IMR-90 (cell line): ENCODE measurements around the gene FBXL13. TPM values are rescaled to one million over a fixed set of nuclear protein-coding genes. Genes with fewer than 3 reads are reported as not detected.

ENCODE experiments used
- ATAC-seq: fragments of 200-7000 bp; cut with Tn5 transposase; 2 replicates; pipeline ENCODE4 v1.9.1; 2020; ENCODE audit warnings: low read depth, mild to moderate bottlenecking, moderate library complexity
- BruUV-seq: library from RNA; stranded (reverse); fragments of 400-500 nt; replicated peaks from 2 replicates; lab custom pipeline; 2021; lab: Mats Ljungman, UMichigan
- CTCF ChIA-PET: fragments of 300-600 bp; formaldehyde crosslinking; extraction: SDS; loops from one replicate; lab custom pipeline; 2021; ENCODE audit warnings: antibody characterized with exemption; lab: Yijun Ruan, JAX
- POLR2A ChIA-PET: fragments of 300-600 bp; sonication (Branson Sonifier 250); formaldehyde crosslinking; loops from one replicate; lab custom pipeline; 2022; ENCODE audit warnings: antibody characterized with exemption; ENCODE audit not compliant: unreplicated experiment; lab: Charles Lee
- DNase-seq: peaks from one replicate; pipeline ENCODE4 v3.0.0; 2013
- H2AFZ ChIP-seq: replicated peaks from 2 replicates; pipeline ENCODE3; 2013; ENCODE audit warnings: low read length, mild to moderate bottlenecking; ENCODE audit not compliant: poor library complexity
- H2AK5ac ChIP-seq: 2 replicates; pipeline ENCODE4 v1.6.1; 2013; ENCODE audit warnings: low read depth, low read length, inconsistent platforms
- H2AK9ac ChIP-seq: replicated peaks from 2 replicates; pipeline ENCODE3; 2013; ENCODE audit warnings: mild to moderate bottlenecking, low read depth, low read length, moderate library complexity; ENCODE audit not compliant: poor library complexity
- H2BK120ac ChIP-seq: 2 replicates; pipeline ENCODE4 v1.6.1; 2013; ENCODE audit warnings: low read depth, low read length, inconsistent platforms
- H2BK15ac ChIP-seq: 3 replicates; pipeline ENCODE4 v1.6.1; 2013; ENCODE audit warnings: low read depth, low read length, inconsistent platforms
- H2BK20ac ChIP-seq: 2 replicates; pipeline ENCODE4 v1.6.1; 2013; ENCODE audit warnings: low read depth, mild to moderate bottlenecking, inconsistent platforms, low read length, moderate library complexity
- H2BK5ac ChIP-seq: 2 replicates; pipeline ENCODE4 v1.6.1; 2013; ENCODE audit warnings: mild to moderate bottlenecking, low read depth, low read length, inconsistent platforms; ENCODE audit not compliant: poor library complexity, severe bottlenecking
- H3K14ac ChIP-seq: replicated peaks from 2 replicates; pipeline ENCODE4 v1.6.1; 2013; ENCODE audit warnings: low read depth, low read length, inconsistent platforms
- H3K18ac ChIP-seq: 2 replicates; pipeline ENCODE4 v1.6.1; 2013; ENCODE audit warnings: low read depth, low read length, control low read depth
- H3K23ac ChIP-seq: 2 replicates; pipeline ENCODE4 v1.6.1; 2013; ENCODE audit warnings: low read depth, low read length, inconsistent platforms
- H3K27ac ChIP-seq: 2 replicates; pipeline ENCODE4 v1.5.1; 2013; ENCODE audit warnings: mild to moderate bottlenecking, control low read depth, low read length; ENCODE audit not compliant: insufficient read depth
- H3K27me3 ChIP-seq: 2 replicates; pipeline ENCODE4 v1.6.1; 2013; ENCODE audit warnings: low read length; ENCODE audit not compliant: control insufficient read depth, insufficient read depth
- H3K36me3 ChIP-seq: 2 replicates; pipeline ENCODE4 v1.6.1; 2013; ENCODE audit warnings: low read length, mixed read lengths; ENCODE audit not compliant: control insufficient read depth, insufficient read depth
- H3K4ac ChIP-seq: 2 replicates; pipeline ENCODE4 v1.6.1; 2013; ENCODE audit warnings: low read depth, low read length, inconsistent platforms
- H3K4me1 ChIP-seq: 2 replicates; pipeline ENCODE4 v1.6.1; 2013; ENCODE audit warnings: low read length, mixed read lengths; ENCODE audit not compliant: control insufficient read depth, insufficient read depth
- H3K4me2 ChIP-seq: 2 replicates; pipeline ENCODE4 v1.6.1; 2013; ENCODE audit warnings: low read depth, mild to moderate bottlenecking, control low read depth, low read length, moderate library complexity
- H3K4me3 ChIP-seq: 2 replicates; pipeline ENCODE4 v1.5.1; 2013; ENCODE audit warnings: low read depth, mild to moderate bottlenecking, control low read depth, low read length, moderate library complexity; ENCODE audit not compliant: insufficient read depth
- H3K56ac ChIP-seq: 2 replicates; pipeline ENCODE4 v1.6.1; 2013; ENCODE audit warnings: low read length, inconsistent platforms; ENCODE audit not compliant: insufficient read depth; ENCODE audit errors: extremely low read depth
- H3K79me1 ChIP-seq, 2 experiments: 2 replicates each; pipeline ENCODE4 v1.6.1; 2013; ENCODE audit warnings: low read length in 2 of 2, inconsistent platforms in 1 of 2, low read depth in 1 of 2
- H3K9ac ChIP-seq: 2 replicates; pipeline ENCODE4 v1.6.1; 2013; ENCODE audit warnings: low read depth, low read length, control low read depth
- H3K9me1 ChIP-seq: 2 replicates; pipeline ENCODE4 v1.6.1; 2013; ENCODE audit warnings: low read length, inconsistent platforms; ENCODE audit not compliant: insufficient read depth
- H3K9me3 ChIP-seq: 2 replicates; pipeline ENCODE4 v1.6.1; 2013; ENCODE audit warnings: low read length; ENCODE audit not compliant: control insufficient read depth, insufficient read depth
- H4K20me1 ChIP-seq: 2 replicates; pipeline ENCODE4 v1.6.1; 2013; ENCODE audit warnings: low read length, inconsistent platforms; ENCODE audit not compliant: insufficient read depth
- H4K5ac ChIP-seq: 2 replicates; pipeline ENCODE4 v1.6.1; 2013; ENCODE audit warnings: mild to moderate bottlenecking, low read depth, low read length, control low read depth
- H4K8ac ChIP-seq, 2 experiments: 2 replicates each; pipeline ENCODE4 v1.6.1; 2013; ENCODE audit warnings: low read depth in 2 of 2, low read length in 2 of 2, control low read depth in 1 of 2, inconsistent platforms in 1 of 2
- H4K91ac ChIP-seq: 2 replicates; pipeline ENCODE4 v1.6.1; 2013; ENCODE audit warnings: low read depth, low read length, inconsistent platforms; ENCODE audit not compliant: insufficient read depth
- CEBPB ChIP-seq: IDR thresholded peaks from 2 replicates; pipeline ENCODE4 v1.6.1; 2012; ENCODE audit warnings: low read depth, low read length, improper control_type of control experiment
- MAFK ChIP-seq: IDR thresholded peaks from 2 replicates; pipeline ENCODE4 v1.6.1; 2012; ENCODE audit warnings: low read depth, low read length, improper control_type of control experiment
- WGBS, 2 experiments: methylation state at CpG; one replicate each; pipeline versions ENCODE4 v1.1.5 to v1.1.7; 2013; ENCODE audit warnings: missing lambda C conversion rate in 2 of 2; ENCODE audit not compliant: insufficient read length in 1 of 2; ENCODE audit errors: extremely low coverage in 2 of 2; 5-methylcytosine and 5-hydroxymethylcytosine counted together
- dilution Hi-C: fragments of 300-500 bp; cut with HindIII; formaldehyde crosslinking; loops from one replicate; pipeline ENCODE4 v1.14.3; 2018; ENCODE audit warnings: low sequenced_read_pairs; ENCODE audit not compliant: unreplicated experiment
- in situ Hi-C: fragments of 300-500 bp; cut with MboI; formaldehyde crosslinking; loops from 3 replicates; pipeline ENCODE4 v1.14.3; 2019; ENCODE audit warnings: low sequenced_read_pairs, inconsistent platforms, mixed read lengths
- intact Hi-C: fragments of 100-400 bp; cut with micrococcal nuclease; formaldehyde crosslinking; loops from 2 replicates; pipeline ENCODE4 v1.10.0; 2022
- polyA plus RNA-seq, 3 experiments: library from polyadenylated mRNA; depleted of rRNA; stranded (reverse); fragments of >200 nt; gene quantifications; 2 replicates each; pipeline ENCODE4 v1.2.3, GENCODE V29; 2012; ENCODE audit warnings: low replicate concordance in 1 of 3
- total RNA-seq: library from RNA; depleted of rRNA; stranded (reverse); fragments of >200 nt; gene quantifications from 2 replicates; pipeline ENCODE4 v1.2.3, GENCODE V29; 2012

FBXL13 gene
- total and polyA plus RNA-seq, 2 of the 4 experiments (the other 2 are of a cell fraction): 0.24 to 0.36 TPM

DNA sequence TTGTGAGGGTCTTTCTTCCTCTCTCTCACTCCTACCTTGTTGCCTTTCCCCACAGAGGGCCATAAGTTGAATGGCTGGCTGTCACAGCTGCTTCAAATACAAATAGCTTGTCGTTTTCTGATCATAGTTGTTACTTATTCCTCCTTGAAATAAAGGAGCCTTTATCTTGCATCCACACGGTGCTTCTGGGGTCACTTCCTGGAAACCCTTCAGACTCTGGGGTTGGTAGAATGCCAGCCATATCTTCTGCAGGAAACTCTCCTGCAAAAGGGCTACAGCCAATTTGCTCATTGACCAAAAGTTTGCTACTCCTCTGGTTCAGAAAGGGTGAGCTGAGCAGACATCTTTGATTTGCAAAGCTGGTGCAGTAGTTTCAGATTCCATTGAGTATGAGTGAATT is 255.4 kb downstream of the FBXL13 start:
- H2BK20ac ChIP-seq: no peak overlapping the region
- no peak overlapping the region for H2BK5ac ChIP-seq
- no peak overlapping the region for H4K5ac ChIP-seq
- dilution Hi-C loops: no loop called here
- H3K27me3 ChIP-seq: no peaks in the 10 kb centered on the region; the same call in 1 of the 2 replicates
- TF ChIP-seq CEBPB (no peak), MAFK (no peak)
- H4K91ac ChIP-seq: no peak overlapping the region
- H4K8ac ChIP-seq: no peak overlapping the region
- ChIA-PET CTCF (no interaction called here), POLR2A (no interaction called here)
- no peak overlapping the region for H2BK120ac ChIP-seq
- no peaks in the 10 kb centered on the region; the same call in 1 of the 2 replicates for H3K9me1 ChIP-seq
- no peak overlapping the region for H3K4me3 ChIP-seq
- H2AFZ ChIP-seq: no peak overlapping the region
- ATAC-seq (0 out of 2 replicates have a peak, but pooled peaks have one; percentile 29), DNase-seq (no peak)
- H3K9me3 ChIP-seq: no peaks in the 10 kb centered on the region
- H2AK5ac ChIP-seq: no peak overlapping the region
- in situ Hi-C loops: no loop called here
- BruUV-seq: no TSS peak
- no CpG with 5 or more reads among the region's 2 CpGs for WGBS, 2 experiments
- H2BK15ac ChIP-seq: no peak overlapping the region
- H3K4ac ChIP-seq: no peak overlapping the region
- peaks cover 3% of the 10 kb centered on the region for H3K4me1 ChIP-seq
- H3K18ac ChIP-seq: no peak overlapping the region
- H3K23ac ChIP-seq: no peak overlapping the region
- H3K9ac ChIP-seq: no peak overlapping the region
- H3K4me2 ChIP-seq: no peak overlapping the region
- no peaks in the 10 kb centered on the region for H3K36me3 ChIP-seq
- H3K56ac ChIP-seq: no peak overlapping the region
- no peaks in the 10 kb centered on the region for H4K20me1 ChIP-seq
- H3K14ac ChIP-seq: no peak overlapping the region
- H2AK9ac ChIP-seq: no peak overlapping the region
- intact Hi-C loops: no loop called here
- no peak overlapping the region for H3K27ac ChIP-seq
- H3K79me1 ChIP-seq: no peaks in the 10 kb centered on the region
